ENCODE measurements around the gene RNF6.

Gene RNF6

DNA sequence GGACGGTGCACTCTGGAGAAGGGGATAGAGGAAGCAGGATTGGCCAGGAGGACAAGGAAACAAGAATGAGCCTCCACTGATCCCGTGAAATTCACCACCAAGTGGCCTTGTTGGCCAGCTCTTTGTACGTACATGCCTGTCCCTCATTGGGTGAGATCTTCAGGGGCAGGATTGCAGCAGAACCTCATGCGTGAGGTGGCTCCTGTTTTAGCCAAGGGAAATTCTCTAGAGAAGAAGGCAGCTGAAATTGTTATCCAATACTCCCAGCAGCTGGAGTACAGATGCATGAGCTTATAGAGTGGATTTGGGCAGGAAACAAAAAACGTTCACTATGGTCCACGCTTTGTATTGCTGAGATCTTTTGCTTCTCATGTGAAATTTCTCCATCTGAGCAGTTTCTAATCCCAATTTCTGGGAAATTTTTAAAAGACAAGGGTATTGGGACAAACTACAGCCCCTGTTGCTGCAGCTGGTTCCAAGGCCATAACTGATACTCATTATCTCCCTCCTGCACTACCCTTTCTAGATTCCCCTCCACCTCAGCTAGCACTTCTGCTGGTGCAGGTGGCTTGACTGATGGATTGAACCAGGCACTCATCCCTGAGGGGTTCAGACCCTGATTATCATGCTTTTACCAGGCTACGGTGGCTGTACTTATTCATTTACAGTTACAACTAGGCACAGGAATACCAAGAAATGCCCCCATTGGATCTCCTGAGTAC is 3.9 kb upstream of the RNF6 start:
- DNase-seq (ENCODE audit: low spot score) = no peak

DNA sequence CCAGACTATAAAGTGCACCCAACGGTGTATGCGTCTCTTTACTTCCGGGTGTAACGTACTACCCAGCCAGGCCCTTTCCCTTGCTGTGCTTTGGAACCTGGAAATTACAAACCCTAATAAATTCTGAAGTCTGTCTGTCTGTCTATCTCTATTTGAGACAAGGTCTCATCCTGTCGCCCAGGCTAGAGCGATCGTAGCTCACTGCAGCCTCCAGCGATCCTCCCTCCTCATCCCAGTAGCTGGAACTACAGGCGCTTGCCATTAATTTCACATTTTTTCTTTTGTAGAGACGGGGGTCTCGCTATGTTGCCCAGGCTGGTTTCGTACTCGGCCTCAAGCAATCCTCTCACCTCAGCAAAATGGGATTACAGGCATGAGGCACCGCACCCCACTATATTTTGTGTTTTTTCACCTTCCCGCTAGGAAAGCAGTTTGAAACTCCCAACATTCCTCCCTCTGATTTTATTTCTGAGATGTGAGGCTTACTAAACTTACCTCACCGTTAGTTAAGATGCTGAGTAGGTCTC is 469 bp upstream of the RNF6 start:
- DNase-seq (ENCODE audit: low spot score) = no peak

- DNase-seq (ENCODE audit: low spot score) = no peak
Observed at GRCh38 chr13:26221399-26221720, 754 bp downstream of the RNF6 start.

GRCh38 chr13:26220575-26220974 is 1.5 kb downstream of the RNF6 start:
- DNase-seq (ENCODE audit: low spot score) = peak; percentile 6

- no peak for DNase-seq (ENCODE audit: low spot score)
Observed at GRCh38 chr13:26219726-26220125, 2.4 kb downstream of the RNF6 start.

GRCh38 chr13:26216042-26216441 is 6.1 kb downstream of the RNF6 start:
- DNase-seq (ENCODE audit: low spot score) = no peak

GRCh38 chr13:26213982-26214381 is 8.1 kb downstream of the RNF6 start:
- no peak for DNase-seq (ENCODE audit: low spot score)

GRCh38 chr13:26213345-26213744 is 8.8 kb downstream of the RNF6 start:
- DNase-seq (ENCODE audit: low spot score) = no peak

- no peak for DNase-seq (ENCODE audit: low spot score)
Observed at GRCh38 chr13:26208287-26208686, 13.8 kb downstream of the RNF6 start.

GRCh38 chr13:26202365-26202972 is 19.6 kb downstream of the RNF6 start:
- DNase-seq (ENCODE audit: low spot score) = no peak

DNA sequence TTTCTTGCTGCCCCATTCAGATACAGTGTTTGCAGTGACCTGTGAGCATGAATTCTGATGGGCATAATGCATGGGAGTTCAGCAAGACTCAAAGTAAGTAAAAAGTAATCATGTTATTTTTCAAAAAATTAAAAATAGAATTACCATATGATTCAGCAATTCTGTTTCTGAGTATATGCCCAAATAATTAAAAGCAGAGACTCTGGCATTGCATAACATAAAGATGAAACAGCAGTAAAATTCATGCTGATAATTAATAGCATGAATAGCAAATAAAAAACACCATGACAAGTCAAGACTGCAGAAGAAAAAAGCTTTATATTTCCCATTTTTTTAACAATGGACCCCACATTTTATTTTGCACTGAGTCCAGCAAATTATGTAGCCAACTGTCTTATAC is 21.3 kb downstream of the RNF6 start:
- no peak for DNase-seq (ENCODE audit: low spot score)

DNA sequence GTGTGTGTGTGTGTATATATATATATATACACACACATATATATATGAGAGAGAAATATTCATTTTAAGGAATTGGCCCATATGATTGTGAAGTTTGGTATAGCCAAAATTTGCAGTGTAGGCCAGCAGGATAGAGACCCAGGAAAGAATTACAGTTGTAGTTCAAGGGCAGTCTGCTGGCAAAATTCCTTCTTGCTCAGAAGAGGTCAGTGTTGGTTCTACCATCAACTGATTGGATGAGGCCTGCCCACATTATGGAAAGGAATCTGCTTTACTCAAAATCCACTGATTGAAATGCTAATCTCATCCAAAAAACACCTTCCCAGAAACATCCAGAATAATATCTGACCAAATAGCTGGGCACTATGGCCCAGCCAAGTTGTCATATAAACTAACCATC is 24.0 kb downstream of the RNF6 start:
- no peak for DNase-seq (ENCODE audit: low spot score)

DNA sequence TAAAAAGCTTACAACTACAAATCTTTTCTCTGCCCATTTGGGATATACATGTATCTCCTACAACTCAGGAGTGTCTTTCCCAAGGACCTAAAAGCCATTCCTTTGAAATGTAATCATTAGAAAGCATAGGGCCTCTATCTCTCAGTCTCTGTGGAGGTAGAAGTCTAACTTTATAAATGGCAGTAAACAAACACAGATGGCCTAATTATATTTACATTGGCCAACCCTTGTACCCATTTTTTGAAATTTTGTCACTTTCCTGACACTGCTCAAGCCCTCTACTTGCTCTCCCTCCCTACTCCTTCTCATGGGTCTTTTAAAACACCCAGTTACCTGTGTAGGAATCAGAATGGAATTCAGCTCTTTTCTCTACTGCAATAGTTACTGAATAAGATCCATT is 24.8 kb downstream of the RNF6 start:
- no peak for DNase-seq (ENCODE audit: low spot score)

DNA sequence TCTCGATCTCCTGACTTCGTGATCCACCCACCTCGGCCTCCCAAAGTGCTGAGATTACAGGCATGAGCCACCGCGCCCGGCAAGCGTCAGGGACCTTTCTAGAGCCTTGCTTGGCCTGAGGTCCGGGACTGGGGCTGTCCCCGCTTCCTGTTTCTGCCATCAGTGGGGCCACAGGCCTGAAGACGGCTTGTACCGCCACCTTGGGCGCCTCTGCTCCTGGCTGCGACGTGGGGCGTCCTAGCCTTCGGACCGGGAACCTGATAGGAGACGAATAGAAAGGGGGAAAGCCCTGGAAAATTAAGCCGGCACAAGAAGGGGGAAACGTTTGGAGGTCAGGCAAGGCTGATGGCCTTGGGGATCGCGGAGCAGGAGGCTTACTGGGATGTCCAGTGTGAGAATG is 35.1 kb downstream of the RNF6 start:
- no peak for DNase-seq (ENCODE audit: low spot score)

DNA sequence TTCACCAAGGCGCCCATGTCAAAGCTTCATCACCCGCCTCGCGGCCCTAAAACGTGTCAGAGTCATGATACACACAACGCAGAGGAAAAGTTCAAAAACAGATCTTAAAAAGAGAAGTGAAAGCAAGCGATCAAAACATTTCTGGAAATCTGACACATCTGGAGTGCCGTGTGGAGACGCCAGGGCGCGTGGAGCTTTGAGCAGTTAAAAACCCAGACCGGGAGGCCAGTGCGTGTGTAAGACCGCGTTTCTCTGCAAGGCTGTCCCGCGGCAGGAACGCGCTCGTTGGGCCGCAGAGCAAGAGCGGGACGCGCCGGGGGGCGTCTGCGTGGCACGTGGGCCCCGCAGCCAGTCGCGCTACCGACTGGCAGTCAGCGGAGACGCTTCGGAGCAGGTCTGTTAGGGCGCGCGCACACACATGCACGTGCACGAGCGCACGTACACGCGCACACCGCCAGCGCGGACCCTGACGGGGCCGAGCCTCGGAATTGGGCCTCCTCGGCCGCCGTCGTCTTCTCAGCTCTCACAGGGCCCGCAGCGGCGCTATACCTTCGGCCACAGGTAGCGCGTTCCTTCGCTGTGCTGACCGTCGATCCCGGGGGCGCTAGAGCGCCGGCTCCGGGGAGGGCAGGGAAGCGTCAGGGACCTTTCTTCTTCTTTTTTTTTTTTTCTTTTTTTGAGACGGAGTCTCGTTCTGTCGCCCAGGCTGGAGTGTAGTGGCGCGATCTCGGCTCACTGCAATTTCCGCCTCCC is 35.8 kb downstream of the RNF6 start:
- peak; percentile 88 for DNase-seq (ENCODE audit: low spot score)

GRCh38 chr13:26185720-26186117 is 36.4 kb downstream of the RNF6 start:
- DNase-seq (ENCODE audit: low spot score) = no peak

- peak; percentile 78 for DNase-seq (ENCODE audit: low spot score)
Observed at GRCh38 chr13:26184791-26185250, 37.3 kb downstream of the RNF6 start.

DNA sequence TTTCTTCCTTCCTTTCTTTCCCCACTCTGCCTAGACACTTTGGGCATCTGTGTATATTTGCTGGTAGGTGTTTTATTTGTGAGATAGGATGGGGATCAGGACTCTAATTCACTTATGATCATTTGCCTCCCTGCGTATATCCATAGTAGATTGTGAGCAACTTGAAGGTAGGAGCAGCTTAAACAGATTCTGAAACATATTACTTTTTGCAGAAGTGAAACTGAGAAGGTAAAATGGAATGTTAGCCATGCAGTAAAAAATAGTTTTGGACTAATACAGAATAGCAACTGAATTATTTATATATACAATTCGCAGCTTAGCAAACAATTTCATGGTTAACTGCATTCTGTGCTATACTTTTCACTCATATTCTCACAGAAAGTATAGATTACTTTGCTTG is 38.7 kb downstream of the RNF6 start:
- DNase-seq (ENCODE audit: low spot score) = no peak

GRCh38 chr13:26179344-26179743 is 42.8 kb downstream of the RNF6 start:
- DNase-seq (ENCODE audit: low spot score) = no peak

DNA sequence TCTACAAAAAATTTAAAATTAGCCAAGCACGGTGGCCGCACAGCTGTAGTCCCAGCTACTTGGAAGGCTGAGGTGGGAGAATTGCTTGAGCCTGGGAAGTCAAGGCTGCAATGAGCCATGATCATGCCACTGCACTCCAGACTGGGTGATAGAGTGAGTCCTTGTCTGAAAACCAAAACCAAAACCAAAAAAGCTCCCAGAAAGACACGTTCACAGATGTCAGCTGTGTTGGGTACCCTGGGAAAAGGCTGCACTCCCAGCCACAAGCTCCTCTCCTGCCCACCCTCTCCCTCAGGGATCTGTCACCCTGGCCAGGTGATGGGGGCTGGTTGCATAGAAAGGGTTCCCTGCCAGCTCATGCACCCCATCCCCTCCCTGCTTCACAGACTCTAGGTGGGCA is 53.3 kb downstream of the RNF6 start:
- no peak for DNase-seq (ENCODE audit: low spot score)

- no peak for DNase-seq (ENCODE audit: low spot score)
Observed at GRCh38 chr13:26168237-26168814, 53.8 kb downstream of the RNF6 start.

- no peak for DNase-seq (ENCODE audit: low spot score)
Observed at GRCh38 chr13:26163812-26164211, 58.3 kb downstream of the RNF6 start.

Data from activated CD4-positive, alpha-beta T cell treated with anti-CD3 and anti-CD28 coated beads, Interleukin-2, Interleukin-4, amounts not matched to agents 100 ng/mL and 50 ng/mL, durations not matched to agents 16 hours and 8 hours (primary cell).